SK-N-SH treated with all-trans-retinoic acid at 6 μM for 48 hours (cell line): ENCODE data around the gene SH3RF2.

ENCODE experiments used
- ATAC-seq: fragments of 200-7000 bp; cut with Tn5 transposase; 3 replicates; pipeline ENCODE4 v1.9.1; 2020; ENCODE audit warnings: mild to moderate bottlenecking, moderate library complexity
- ARNTL ChIP-seq: fragments of 450-650 bp; formaldehyde crosslinking; IDR thresholded peaks from 2 replicates; pipeline ENCODE4 v1.5.0; 2020; ENCODE audit warnings: low read depth, mild to moderate bottlenecking, moderate library complexity, borderline replicate concordance
- CSDC2 ChIP-seq: fragments of 250-450 bp; sonication (Bioruptor Pico); IDR thresholded peaks from 2 replicates; pipeline ENCODE4 v1.5.0; 2020; ENCODE audit warnings: mild to moderate bottlenecking, moderate library complexity
- CSRNP3 ChIP-seq: fragments of 250-450 bp; sonication (Bioruptor Pico); IDR thresholded peaks from 2 replicates; pipeline ENCODE4 v1.5.1; 2021; ENCODE audit warnings: mild to moderate bottlenecking, moderate library complexity
- ESRRG ChIP-seq: fragments of 250-450 bp; sonication (Bioruptor Pico); IDR thresholded peaks from 2 replicates; pipeline ENCODE4 v1.6.1; 2021; ENCODE audit warnings: mild to moderate bottlenecking
- ISL1 ChIP-seq: fragments of 250-450 bp; sonication (Bioruptor Pico); IDR thresholded peaks from 2 replicates; pipeline ENCODE4 v2.1.2; 2022; ENCODE audit warnings: mild to moderate bottlenecking, moderate library complexity
- PATZ1 ChIP-seq: fragments of 250-450 bp; sonication (Bioruptor Pico); IDR thresholded peaks from 2 replicates; pipeline ENCODE4 v1.8.0; 2020; ENCODE audit warnings: mild to moderate bottlenecking, moderate library complexity, borderline replicate concordance
- PPARA ChIP-seq: fragments of 250-450 bp; sonication (Bioruptor Pico); IDR thresholded peaks from 2 replicates; pipeline ENCODE4 v1.5.0; 2020; ENCODE audit warnings: mild to moderate bottlenecking, borderline replicate concordance
- SNAI2 ChIP-seq: fragments of 250-450 bp; sonication (Bioruptor Pico); IDR thresholded peaks from 2 replicates; pipeline ENCODE4 v1.5.0; 2020; ENCODE audit warnings: mild to moderate bottlenecking, moderate library complexity
- TCF4 ChIP-seq: fragments of 250-450 bp; sonication (Bioruptor Pico); IDR thresholded peaks from 2 replicates; pipeline ENCODE4 v1.8.0; 2021; ENCODE audit warnings: mild to moderate bottlenecking, moderate library complexity, borderline replicate concordance
- TOX ChIP-seq: fragments of 250-450 bp; sonication (Bioruptor Pico); IDR thresholded peaks from 2 replicates; pipeline ENCODE4 v1.8.0; 2021; ENCODE audit warnings: mild to moderate bottlenecking, moderate library complexity, borderline replicate concordance
- TSHZ2 ChIP-seq: fragments of 250-450 bp; sonication (Bioruptor Pico); IDR thresholded peaks from 2 replicates; pipeline ENCODE4 v1.5.0; 2020; ENCODE audit warnings: mild to moderate bottlenecking, moderate library complexity
- ZNF565 ChIP-seq: fragments of 450-650 bp; formaldehyde crosslinking; conservative IDR thresholded peaks from 2 replicates; pipeline ENCODE4 v1.5.0; 2020; ENCODE audit warnings: low read depth, mild to moderate bottlenecking, moderate library complexity
- ZNF70 ChIP-seq: fragments of 450-650 bp; formaldehyde crosslinking; IDR thresholded peaks from 2 replicates; pipeline ENCODE4 v1.5.0; 2020; ENCODE audit warnings: mild to moderate bottlenecking, moderate library complexity

The SH3RF2 gene

GRCh38 chr5:145996135-145996534 is 59.8 kb downstream of the SH3RF2 start:
- no peak for TF ChIP-seq TCF4 (CRISPR knock-in tag)
- no peak for TF ChIP-seq TOX (CRISPR knock-in tag)
- TF ChIP-seq TSHZ2 (CRISPR knock-in tag): no peak
- no peak for TF ChIP-seq PATZ1
- TF ChIP-seq, all 23 proteins: peak for 0
- no peak for ATAC-seq

GRCh38 chr5:145999208-145999607 is 62.8 kb downstream of the SH3RF2 start:
- ATAC-seq: no peak
- no peak for TF ChIP-seq TSHZ2 (CRISPR knock-in tag)
- TF ChIP-seq CSRNP3 (CRISPR knock-in tag): no peak

- TF ChIP-seq ARNTL: no peak
- ATAC-seq: no peak
Observed at GRCh38 chr5:146000072-146000471, 63.7 kb downstream of the SH3RF2 start.

GRCh38 chr5:146001544-146002190 is 65.3 kb downstream of the SH3RF2 start:
- ATAC-seq: no peak
- no peak for TF ChIP-seq ISL1
- no peak for TF ChIP-seq CSDC2
- no peak for TF ChIP-seq ZNF565 (CRISPR knock-in tag)
- TF ChIP-seq SNAI2 (CRISPR knock-in tag): no peak
- TF ChIP-seq, all 23 proteins: peak for 0

- TF ChIP-seq ESRRG (CRISPR knock-in tag): no peak
- no peak for TF ChIP-seq PPARA (CRISPR knock-in tag)
- TF ChIP-seq ZNF70 (CRISPR knock-in tag): no peak
- no peak for TF ChIP-seq ZNF565 (CRISPR knock-in tag)
- TF ChIP-seq TCF4 (CRISPR knock-in tag): no peak
- no peak for TF ChIP-seq CSRNP3 (CRISPR knock-in tag)
- ATAC-seq: no peak
Observed at GRCh38 chr5:146002491-146002890, 66.1 kb downstream of the SH3RF2 start.
